SIG-M5 (cell line): ENCODE results near the gene GRXCR2.

Experiments used
- DNase-seq: peaks from one replicate; lab custom pipeline; 2025; lab: John Stamatoyannopoulos, UW

GRXCR2 gene

DNA sequence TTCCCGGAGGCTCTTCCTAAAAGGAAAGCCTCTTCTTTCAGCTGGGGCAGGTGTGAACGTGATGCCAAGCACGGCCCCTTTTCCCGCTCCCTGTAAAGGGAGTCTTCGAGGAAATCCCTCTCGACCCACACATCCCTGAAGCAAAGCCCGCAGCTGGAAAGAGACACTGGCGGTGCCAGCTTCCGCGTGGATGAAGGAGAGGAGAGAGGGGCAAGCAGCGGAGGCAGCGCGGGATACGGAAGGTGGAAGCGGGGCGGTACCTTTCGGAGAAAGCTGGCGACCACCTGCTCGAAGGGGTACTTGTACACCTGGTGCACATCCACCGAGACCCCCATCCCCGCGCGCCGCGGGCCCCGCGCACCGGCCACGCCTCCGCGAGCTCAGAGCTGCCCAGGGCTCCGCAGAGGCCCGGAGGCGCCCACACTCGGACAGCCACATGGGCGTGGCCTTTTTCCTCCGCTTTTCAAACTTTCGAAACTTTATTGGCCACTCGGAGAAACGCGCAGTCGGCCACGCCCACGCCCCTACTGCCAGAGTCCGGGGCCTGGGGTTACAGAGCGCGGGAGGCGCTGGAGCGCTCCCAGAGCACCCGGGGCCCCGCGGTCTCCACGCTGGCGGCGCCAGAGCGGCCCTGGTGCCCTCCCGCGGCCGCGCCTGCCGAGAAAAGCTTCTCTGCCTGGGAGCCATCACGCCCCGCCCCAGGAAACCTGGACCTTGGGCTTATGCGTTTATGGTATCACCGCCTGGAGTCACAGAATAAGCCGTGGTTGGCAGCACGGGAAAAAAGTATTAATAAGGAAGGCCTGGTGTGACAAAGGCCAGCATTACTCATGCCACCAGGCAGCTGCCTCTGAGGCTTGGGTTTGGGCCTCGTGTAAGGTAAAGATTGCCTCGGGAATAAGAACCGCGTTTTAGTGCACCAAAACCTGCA is 37.6 kb downstream of the GRXCR2 start, which contains the start of gene PRELID2:
Gene PRELID2 (minus strand): TSS at position 426 of the 931 bp plus-strand sequence. CDS start 91 bp downstream, at position 335.
- DNase-seq = no peak

- no peak for DNase-seq
These were observed 38.3 kb downstream of the GRXCR2 start for GRCh38 chr5:145834554-145834916.

DNA sequence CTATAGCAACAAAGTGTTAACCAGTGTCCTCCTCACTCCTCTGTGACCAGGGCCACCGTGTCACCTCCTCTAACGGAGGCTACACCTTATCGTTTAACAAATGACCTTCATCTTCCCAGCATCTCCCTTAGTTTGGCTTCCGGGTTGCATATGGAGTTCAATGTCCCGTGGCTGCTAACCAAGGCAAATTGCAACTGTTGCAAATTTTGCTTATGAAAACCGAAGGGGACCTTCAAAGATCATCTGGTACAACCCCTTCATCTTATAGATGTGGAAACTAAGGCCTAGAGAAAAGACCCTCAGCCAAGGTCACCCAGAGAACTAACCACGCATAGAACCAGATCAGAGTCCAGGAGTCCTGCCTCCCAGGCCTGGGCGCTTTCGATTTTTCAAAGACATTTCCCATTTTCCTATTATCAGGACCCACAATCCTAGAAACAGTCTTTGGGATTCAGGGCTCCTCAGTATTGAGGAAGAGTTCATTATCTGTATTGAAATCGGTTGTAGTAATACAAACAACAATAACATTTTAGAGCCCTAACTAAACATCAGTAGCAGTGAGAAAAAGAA is 39.1 kb downstream of the GRXCR2 start:
- no peak for DNase-seq

- no peak for DNase-seq
These were observed 42.2 kb downstream of the GRXCR2 start for GRCh38 chr5:145830594-145830993.

DNA sequence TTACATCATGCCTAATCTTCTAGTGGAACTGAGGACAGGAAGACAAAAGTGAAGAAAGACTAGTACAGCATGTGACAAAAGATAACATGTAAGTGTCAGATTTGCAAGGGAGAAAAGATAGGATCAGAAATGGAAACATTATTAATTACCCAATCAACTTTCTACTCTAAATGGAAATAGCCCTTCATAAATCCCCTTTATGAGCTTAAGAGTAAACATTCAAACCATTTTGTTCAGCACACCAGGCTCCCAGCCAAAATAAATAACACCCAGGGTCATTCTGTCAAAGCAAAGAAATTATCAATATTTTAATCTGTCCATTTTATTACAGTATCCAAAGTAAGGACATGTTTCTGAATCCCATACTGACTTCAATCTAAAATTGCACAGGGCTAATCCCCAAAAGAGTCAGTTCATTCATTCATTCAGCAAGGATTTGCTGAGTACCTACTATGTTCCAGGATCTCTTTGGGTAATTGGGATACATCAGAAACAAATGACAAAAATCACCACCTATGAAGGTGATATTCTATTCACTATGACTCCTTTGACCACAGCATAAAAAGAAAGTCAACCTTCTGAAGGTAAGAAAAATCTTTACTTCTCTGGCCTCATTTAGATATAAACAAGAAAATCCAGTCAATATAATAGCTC is 43.0 kb downstream of the GRXCR2 start:
- DNase-seq = no peak

- no peak for DNase-seq
These were observed 45.7 kb downstream of the GRXCR2 start for GRCh38 chr5:145826895-145827674.

- DNase-seq = no peak
These were observed 47.0 kb downstream of the GRXCR2 start for GRCh38 chr5:145825751-145826180.

GRCh38 chr5:145824040-145824439 is 48.8 kb downstream of the GRXCR2 start:
- DNase-seq = no peak

GRCh38 chr5:145818604-145819003 is 54.2 kb downstream of the GRXCR2 start:
- no peak for DNase-seq

DNA sequence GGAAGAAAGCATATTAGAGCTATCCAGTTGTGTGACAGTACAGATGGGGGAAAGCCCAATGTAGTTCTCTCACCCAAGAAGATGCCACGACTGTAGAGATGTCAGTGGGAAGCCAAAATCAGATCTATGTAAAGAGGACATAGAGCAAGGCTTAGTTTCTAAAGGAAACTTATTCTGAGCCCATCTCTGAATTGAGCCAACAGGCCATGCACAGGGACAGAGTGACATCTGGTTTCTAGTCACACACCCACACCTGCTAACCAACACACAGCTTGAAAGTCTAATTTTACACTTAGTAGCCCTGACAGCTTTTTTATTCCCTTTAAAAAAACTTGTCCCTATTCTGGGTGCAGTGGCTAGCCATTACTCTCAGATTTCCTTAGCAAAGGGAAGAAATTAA is 59.9 kb downstream of the GRXCR2 start:
- DNase-seq = no peak

- no peak for DNase-seq
These were observed 60.8 kb downstream of the GRXCR2 start for GRCh38 chr5:145811834-145812625.
